DOHH2 (cell line): ENCODE data around the gene GLCE.

Source experiments
- H3F3A ChIP-seq: fragments of 200-600 bp; sonication (generic), shearing (Covaris generic); 2 replicates; pipeline ENCODE4 v1.6.0; 2016; ENCODE audit warnings: antibody characterized with exemption, mild to moderate bottlenecking; ENCODE audit not compliant: control insufficient read depth, insufficient read depth
- H3K27ac ChIP-seq: fragments of 200-600 bp; sonication (generic); 2 replicates; pipeline ENCODE4 v1.5.1; 2014; ENCODE audit warnings: low read depth, mild to moderate bottlenecking, low read length, moderate library complexity
- H3K27me3 ChIP-seq: fragments of 200-600 bp; sonication (generic); 2 replicates; pipeline ENCODE4 v1.6.1; 2014; ENCODE audit warnings: mild to moderate bottlenecking, low read length, mixed read lengths; ENCODE audit not compliant: control insufficient read depth
- H3K36me3 ChIP-seq: fragments of 200-600 bp; sonication (generic); 2 replicates; pipeline ENCODE4 v1.6.1; 2014; ENCODE audit warnings: mild to moderate bottlenecking, low read length, moderate library complexity, mixed read lengths; ENCODE audit not compliant: control insufficient read depth
- H3K4me1 ChIP-seq: fragments of 200-600 bp; sonication (generic); 2 replicates; pipeline ENCODE4 v1.6.1; 2014; ENCODE audit warnings: mild to moderate bottlenecking, low read length, mixed read lengths; ENCODE audit not compliant: control insufficient read depth
- H3K4me2 ChIP-seq: fragments of 200-600 bp; sonication (generic); 2 replicates; pipeline ENCODE4 v1.6.0; 2014; ENCODE audit warnings: mild to moderate bottlenecking, low read length, moderate library complexity
- H3K4me3 ChIP-seq: fragments of 200-600 bp; sonication (generic); 2 replicates; pipeline ENCODE4 v1.5.1; 2014; ENCODE audit warnings: mild to moderate bottlenecking, low read length, mixed read lengths
- H3K79me2 ChIP-seq: fragments of 200-600 bp; sonication (generic); 2 replicates; pipeline ENCODE4 v1.6.1; 2014; ENCODE audit warnings: mild to moderate bottlenecking, low read length, mixed read lengths; ENCODE audit not compliant: control insufficient read depth
- H3K9me2 ChIP-seq: fragments of 200-600 bp; sonication (generic); replicated peaks from 2 replicates; pipeline ENCODE4 v1.6.1; 2014; ENCODE audit warnings: mild to moderate bottlenecking, low read length, mixed read lengths; ENCODE audit not compliant: control insufficient read depth
- H3K9me3 ChIP-seq: fragments of 200-600 bp; sonication (generic); 2 replicates; pipeline ENCODE4 v1.6.1; 2014; ENCODE audit warnings: antibody characterized with exemption, low read length, mixed read lengths; ENCODE audit not compliant: control insufficient read depth, insufficient read depth
- H4K20me1 ChIP-seq: fragments of 200-600 bp; sonication (generic); 2 replicates; pipeline ENCODE4 v1.6.0; 2014; ENCODE audit warnings: low read depth, mild to moderate bottlenecking, antibody characterized with exemption, low read length, moderate library complexity; ENCODE audit not compliant: control insufficient read depth, insufficient read depth
- CTCF ChIP-seq: fragments of 200-600 bp; sonication (generic); IDR thresholded peaks from one replicate; pipeline ENCODE4 v1.5.1; 2014; ENCODE audit warnings: antibody characterized with exemption, mild to moderate bottlenecking, low read depth, low read length; ENCODE audit not compliant: poor library complexity, severe bottlenecking
- EZH2phosphoT487 ChIP-seq: fragments of 200-600 bp; sonication (generic); IDR thresholded peaks from 2 replicates; pipeline ENCODE4 v1.6.1; 2017; ENCODE audit warnings: borderline replicate concordance, mild to moderate bottlenecking, antibody characterized with exemption, low read length, moderate library complexity, mixed read lengths

GLCE gene

DNA sequence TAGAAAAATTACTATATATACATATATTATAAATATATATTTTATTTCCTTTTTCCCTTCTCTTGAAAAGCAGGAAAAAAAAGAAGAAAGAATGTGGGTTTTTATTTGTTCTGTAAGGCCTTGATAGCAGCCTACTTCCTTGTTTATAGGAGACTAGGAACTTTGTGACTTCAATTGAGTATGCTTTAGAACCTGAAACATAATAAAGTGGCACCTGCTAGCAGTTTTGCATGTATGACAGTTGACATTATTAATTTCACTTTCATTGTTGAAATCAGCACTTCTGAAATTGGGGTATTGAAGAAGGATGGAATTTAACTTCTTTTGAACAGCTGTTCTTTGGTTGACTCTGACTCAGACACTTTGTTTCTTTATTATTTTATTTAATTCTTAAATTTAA, 56.9 kb downstream of the GLCE start:
- no peaks in the 10 kb centered on the region for H3K79me2 ChIP-seq
- no peaks in the 10 kb centered on the region for H4K20me1 ChIP-seq
- no peaks in the 10 kb centered on the region for H3K27me3 ChIP-seq
- no peak overlapping the region for H3K4me3 ChIP-seq
- H3K4me1 ChIP-seq: no peaks in the 10 kb centered on the region
- no peaks in the 10 kb centered on the region for H3K9me2 ChIP-seq
- no peaks in the 10 kb centered on the region for H3K36me3 ChIP-seq
- no peak overlapping the region for H3K27ac ChIP-seq
- no peak overlapping the region for H3K4me2 ChIP-seq
- no peak for TF ChIP-seq CTCF
- H3K9me3 ChIP-seq: no peaks in the 10 kb centered on the region
- no peaks in the 10 kb centered on the region for H3F3A ChIP-seq

DNA sequence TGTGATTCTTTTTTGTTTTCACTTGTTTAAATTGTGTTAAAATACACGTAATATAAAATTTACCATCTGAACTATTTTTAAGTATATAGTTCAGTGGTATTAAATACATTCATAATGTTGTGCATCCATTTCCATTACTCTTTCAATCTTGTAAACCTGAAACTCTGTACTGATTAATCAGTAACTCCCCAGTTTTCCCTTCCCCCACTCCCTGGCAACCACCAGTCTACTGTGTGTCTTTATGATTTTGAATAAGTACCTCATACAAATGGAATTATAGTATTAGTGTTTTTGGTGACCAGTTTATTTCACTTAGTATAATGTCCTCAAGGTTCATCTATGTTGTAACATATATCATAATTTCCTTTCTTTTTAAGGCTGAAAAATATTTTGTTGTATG, 59.3 kb downstream of the GLCE start:
- no peak for TF ChIP-seq CTCF
- no peak for TF ChIP-seq EZH2phosphoT487
- H3K9me2 ChIP-seq: no peaks in the 10 kb centered on the region
- H3K79me2 ChIP-seq: no peaks in the 10 kb centered on the region
- no peaks in the 10 kb centered on the region for H3K27me3 ChIP-seq
- H3K4me1 ChIP-seq: no peaks in the 10 kb centered on the region
- no peak overlapping the region for H3K27ac ChIP-seq
- H3K4me2 ChIP-seq: no peak overlapping the region
- H3K4me3 ChIP-seq: no peak overlapping the region
- no peaks in the 10 kb centered on the region for H3K36me3 ChIP-seq
- H4K20me1 ChIP-seq: no peaks in the 10 kb centered on the region
- H3F3A ChIP-seq: no peaks in the 10 kb centered on the region
- H3K9me3 ChIP-seq: no peaks in the 10 kb centered on the region

DNA sequence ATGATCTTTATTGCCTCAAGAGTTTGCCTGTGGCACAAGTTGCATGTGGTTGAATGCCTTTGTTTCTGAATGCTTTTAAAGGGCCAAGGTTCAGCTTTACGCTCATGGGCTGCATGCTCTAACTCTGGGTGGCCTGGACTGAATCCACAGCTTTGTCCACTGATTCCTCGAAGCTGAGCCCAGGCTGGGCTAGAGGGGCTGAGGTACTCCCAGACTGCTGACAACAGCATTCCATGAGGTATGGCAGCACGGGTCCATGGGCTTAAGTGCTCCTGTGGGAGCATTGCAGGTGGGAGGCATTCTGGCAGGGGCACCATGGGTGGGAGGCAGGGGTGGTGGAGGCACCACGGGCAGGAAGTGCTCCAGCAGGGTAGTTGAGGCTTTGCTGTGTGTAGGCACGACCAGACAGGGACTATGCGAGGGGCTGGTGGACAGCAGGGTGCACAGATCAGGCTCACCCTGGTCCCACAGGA, 61.6 kb downstream of the GLCE start:
- TF ChIP-seq CTCF: no peak
- no peak for TF ChIP-seq EZH2phosphoT487
- no peaks in the 10 kb centered on the region for H3K4me1 ChIP-seq
- H3F3A ChIP-seq: no peaks in the 10 kb centered on the region
- H4K20me1 ChIP-seq: no peaks in the 10 kb centered on the region
- no peaks in the 10 kb centered on the region for H3K79me2 ChIP-seq
- H3K4me2 ChIP-seq: no peak overlapping the region
- no peaks in the 10 kb centered on the region for H3K36me3 ChIP-seq
- H3K27ac ChIP-seq: no peak overlapping the region
- H3K4me3 ChIP-seq: no peak overlapping the region
- no peaks in the 10 kb centered on the region for H3K9me3 ChIP-seq
- H3K9me2 ChIP-seq: no peaks in the 10 kb centered on the region
- no peaks in the 10 kb centered on the region for H3K27me3 ChIP-seq
